Measurements from ENCODE around the gene CES4A. TPM values are rescaled to one million over a fixed set of nuclear protein-coding genes. Genes with fewer than 3 reads are reported as not detected.
A peak's percentile ranks its signal among the peaks of the same experiment; 100 is the strongest.

The CES4A gene
- total RNA-seq, 1 experiment from 2014 or later = 0.15 TPM

- POLR2A ChIA-PET (ENCODE audit: low non-redundant PET) = interaction anchor here (0.6 kb wide), 1 partner anchor 104 kb away, joined by 13 read pairs; no protein-coding TSS in a partner anchor
- DNase-seq (ENCODE audit: low spot score) = no peak
- intact Hi-C loops (cut with micrococcal nuclease; ENCODE audit: unreplicated experiment) = loop anchor here (2.0 kb wide), 1 partner anchor 17 kb away; no protein-coding TSS in a partner anchor
These were observed 65.5 kb downstream of the CES4A start for GRCh38 chr16:67053767-67054334.

GRCh38 chr16:67054901-67055300 is 66.5 kb downstream of the CES4A start:
- no TSS peak for BruUV-seq (replicated peaks)
- H3K4me3 ChIP-seq (ENCODE audit: low read depth, low read length, poor library complexity, severe bottlenecking) = no peak overlapping the region
- POLR2A ChIA-PET (ENCODE audit: low non-redundant PET) = no interaction called here
- peaks cover 6% of the 10 kb centered on the region for H3K36me3 ChIP-seq (ENCODE audit: insufficient read depth, low read length, poor library complexity, severe bottlenecking)
- no peaks in the 10 kb centered on the region for H3K4me1 ChIP-seq (ENCODE audit: insufficient read depth, low read length, poor library complexity, severe bottlenecking)
- H3K27ac ChIP-seq (ENCODE audit: low read depth, low read length, poor library complexity, severe bottlenecking) = no peak overlapping the region
- TF ChIP-seq CTCF (conservative IDR thresholded peaks at IDR 0.05; ENCODE audit: low read depth, low read length) = no peak
- no peak for TF ChIP-seq EZH2 (IDR thresholded peaks at IDR 0.05; ENCODE audit: borderline replicate concordance, low read depth, low read length, poor library complexity, severe bottlenecking)
- no peaks in the 10 kb centered on the region for H3K27me3 ChIP-seq (replicated peaks; ENCODE audit: insufficient read depth, low read depth, low read length, poor library complexity)
- DNase-seq (ENCODE audit: low spot score) = peak; percentile 17
- no peaks in the 10 kb centered on the region for H3K9me3 ChIP-seq (ENCODE audit: low read depth, low read length, poor library complexity, severe bottlenecking)
- intact Hi-C loops (cut with micrococcal nuclease; ENCODE audit: unreplicated experiment) = loop anchor here (2.0 kb wide), 1 partner anchor 16 kb away; no protein-coding TSS in a partner anchor
- CTCF ChIA-PET = no interaction called here

More at GRCh38 chr16:67053767-67054334, 65.5 kb downstream of the CES4A start:
- Histone ChIP-seq H3K4me3 (ENCODE audit: low read depth, low read length, poor library complexity, severe bottlenecking) (no peak overlapping the region), H3K27ac (ENCODE audit: low read depth, low read length, poor library complexity, severe bottlenecking) (no peak overlapping the region), H3K9me3 (ENCODE audit: low read depth, low read length, poor library complexity, severe bottlenecking) (no peaks in the 10 kb centered on the region), H3K36me3 (ENCODE audit: insufficient read depth, low read length, poor library complexity, severe bottlenecking) (peaks cover 6% of the 10 kb centered on the region), H3K4me1 (ENCODE audit: insufficient read depth, low read length, poor library complexity, severe bottlenecking) (no peaks in the 10 kb centered on the region), H3K27me3 (replicated peaks; ENCODE audit: insufficient read depth, low read depth, low read length, poor library complexity) (no peaks in the 10 kb centered on the region)
- BruUV-seq (replicated peaks) = no TSS peak
- CTCF ChIA-PET = interaction anchor here (0.6 kb wide), 2 partner anchors 27 to 184 kb away, joined by 3 to 9 read pairs; no protein-coding TSS in a partner anchor
- no peak for TF ChIP-seq CTCF (conservative IDR thresholded peaks at IDR 0.05; ENCODE audit: low read depth, low read length)
- TF ChIP-seq EZH2 (IDR thresholded peaks at IDR 0.05; ENCODE audit: borderline replicate concordance, low read depth, low read length, poor library complexity, severe bottlenecking) = no peak

GRCh38 chr16:67055712-67056487 is 67.5 kb downstream of the CES4A start:
- Histone ChIP-seq H3K27me3 (replicated peaks; ENCODE audit: insufficient read depth, low read depth, low read length, poor library complexity) (no peaks in the 10 kb centered on the region), H3K4me1 (ENCODE audit: insufficient read depth, low read length, poor library complexity, severe bottlenecking) (no peaks in the 10 kb centered on the region), H3K4me3 (ENCODE audit: low read depth, low read length, poor library complexity, severe bottlenecking) (no peak overlapping the region), H3K9me3 (ENCODE audit: low read depth, low read length, poor library complexity, severe bottlenecking) (no peaks in the 10 kb centered on the region), H3K27ac (ENCODE audit: low read depth, low read length, poor library complexity, severe bottlenecking) (no peak overlapping the region), H3K36me3 (ENCODE audit: insufficient read depth, low read length, poor library complexity, severe bottlenecking) (peaks cover 6% of the 10 kb centered on the region)
- CTCF ChIA-PET = no interaction called here
- no TSS peak for BruUV-seq (replicated peaks)
- intact Hi-C loops (cut with micrococcal nuclease; ENCODE audit: unreplicated experiment) = loop anchor here (2.0 kb wide), 1 partner anchor 15 kb away; no protein-coding TSS in a partner anchor
- POLR2A ChIA-PET (ENCODE audit: low non-redundant PET) = no interaction called here
- TF ChIP-seq EZH2 (IDR thresholded peaks at IDR 0.05; ENCODE audit: borderline replicate concordance, low read depth, low read length, poor library complexity, severe bottlenecking) (no peak), CTCF (conservative IDR thresholded peaks at IDR 0.05; ENCODE audit: low read depth, low read length) (no peak)
- DNase-seq (ENCODE audit: low spot score) = peak; percentile 47

Other genes with a start within 250 kb of the CES4A start
- 149 and 164 TPM in 2 replicates for gene DYNC1LI2, start 237.0 kb upstream of the CES4A start, total RNA-seq (2021)
- gene TERB1, start 187.0 kb upstream of the CES4A start, total RNA-seq (2021) = 0.28 TPM in 1 of 2 replicates, not detected in the other
- 172 and 175 TPM in 2 replicates for gene NAE1, start 157.6 kb upstream of the CES4A start, total RNA-seq (2021)
- not detected in 2 replicates for gene CA7, start 144.2 kb upstream of the CES4A start, total RNA-seq (2021)
- gene PDP2, start 108.1 kb upstream of the CES4A start, total RNA-seq (2021) = 40.5 and 42.0 TPM in 2 replicates
- gene CDH16, start 69.7 kb upstream of the CES4A start, total RNA-seq (2021) = not detected in 2 replicates
- 0.19 and 0.28 TPM in 2 replicates for gene RRAD, start 63.1 kb upstream of the CES4A start, total RNA-seq (2021)
- 97.4 and 108 TPM in 2 replicates for gene CIAO2B, start 54.2 kb upstream of the CES4A start, total RNA-seq (2021)
- 37.6 and 39.8 TPM in 2 replicates for gene CES2, start 53.1 kb upstream of the CES4A start, total RNA-seq (2021)
- 3.0 and 3.9 TPM in 2 replicates for gene CES3, start 27.3 kb upstream of the CES4A start, total RNA-seq (2021)
- gene CBFB, start 40.6 kb downstream of the CES4A start, total RNA-seq (2021) = 173 and 185 TPM in 2 replicates
- 23.2 and 23.5 TPM in 2 replicates for gene PHAF1, start 121.4 kb downstream of the CES4A start, total RNA-seq (2021)
- 11.5 and 13.8 TPM in 2 replicates for gene B3GNT9, start 162.4 kb downstream of the CES4A start, total RNA-seq (2021)
- 7.7 and 10.8 TPM in 2 replicates for gene TRADD, start 171.3 kb downstream of the CES4A start, total RNA-seq (2021)
- 8.3 and 13.8 TPM in 2 replicates for gene FBXL8, start 171.4 kb downstream of the CES4A start, total RNA-seq (2021)
- 13.9 and 20.2 TPM in 2 replicates for gene HSF4, start 176.2 kb downstream of the CES4A start, total RNA-seq (2021)
- 15.3 and 16.4 TPM in 2 replicates for gene NOL3, start 181.9 kb downstream of the CES4A start, total RNA-seq (2021)
- 33.9 and 36.8 TPM in 2 replicates for gene MATCAP1, start 195.4 kb downstream of the CES4A start, total RNA-seq (2021)
- gene EXOC3L1, start 201.5 kb downstream of the CES4A start, total RNA-seq (2021) = 0.32 and 0.42 TPM in 2 replicates
- gene E2F4, start 203.6 kb downstream of the CES4A start, total RNA-seq (2021) = 77.4 and 96.0 TPM in 2 replicates
- 3.3 and 4.7 TPM in 2 replicates for gene ELMO3, start 210.5 kb downstream of the CES4A start, total RNA-seq (2021)
- 30.4 and 38.2 TPM in 2 replicates for gene TMEM208, start 238.5 kb downstream of the CES4A start, total RNA-seq (2021)